RWPE2 (cell line): ENCODE results near the gene IMPG1.
"Not testable (repeated sequence)": the region's sequence is repeated elsewhere in the genome, so short reads cannot be mapped to it uniquely, and the experiment has no call there.

Experiments
- ATAC-seq: fragments of 200-7000 bp; cut with Tn5 transposase; 3 replicates; pipeline ENCODE4 v1.9.1; 2021; ENCODE audit warnings: low read depth
- DNase-seq: peaks from one replicate; pipeline ENCODE4 v3.0.0-alpha.2; 2020; ENCODE audit warnings: low spot score
- H3K27ac ChIP-seq: fragments of 450-650 bp; 2 replicates; pipeline ENCODE4 v1.5.1; 2017; ENCODE audit warnings: mild to moderate bottlenecking; ENCODE audit not compliant: poor library complexity, severe bottlenecking
- H3K27me3 ChIP-seq: fragments of 250-450 bp; sonication (Bioruptor Pico); 2 replicates; pipeline ENCODE4 v1.5.1; 2021; ENCODE audit warnings: mild to moderate bottlenecking, moderate library complexity; ENCODE audit not compliant: insufficient read depth, poor library complexity, severe bottlenecking
- H3K36me3 ChIP-seq: fragments of 250-450 bp; sonication (Bioruptor Pico); 2 replicates; pipeline ENCODE4 v1.5.1; 2020; ENCODE audit warnings: low read depth, mild to moderate bottlenecking, moderate library complexity
- H3K4me1 ChIP-seq: fragments of 250-450 bp; sonication (Bioruptor Pico); 2 replicates; pipeline ENCODE4 v1.5.1; 2021; ENCODE audit warnings: mild to moderate bottlenecking, moderate library complexity; ENCODE audit not compliant: insufficient read depth, poor library complexity, severe bottlenecking
- H3K4me3 ChIP-seq: fragments of 250-450 bp; sonication (Bioruptor Pico); 2 replicates; pipeline ENCODE4 v1.5.1; 2021; ENCODE audit warnings: mild to moderate bottlenecking, moderate library complexity; ENCODE audit not compliant: severe bottlenecking
- H3K9me3 ChIP-seq: fragments of 250-450 bp; sonication (Bioruptor Pico); 2 replicates; pipeline ENCODE4 v1.5.1; 2021; ENCODE audit warnings: mild to moderate bottlenecking, moderate library complexity; ENCODE audit not compliant: severe bottlenecking
- TF ChIP-seq, protein P1 (sequence below): fragments of 450-650 bp; IDR thresholded peaks from one replicate; pipeline ENCODE4 v1.5.1; 2017; ENCODE audit warnings: mild to moderate bottlenecking, moderate library complexity; ENCODE audit not compliant: poor library complexity, severe bottlenecking

Gene IMPG1

GRCh38 chr6:75907444-75907843, 165.0 kb downstream of the IMPG1 start:
- Histone ChIP-seq H3K27ac (no peak overlapping the region), H3K4me3 (no peak overlapping the region), H3K27me3 (no peaks in the 10 kb centered on the region), H3K4me1 (no peaks in the 10 kb centered on the region), H3K36me3 (0 out of 2 replicates have a peak, but pooled peaks cover 11% of the 10 kb centered on the region), H3K9me3 (no peaks in the 10 kb centered on the region)
- TF ChIP-seq, protein P1, sequence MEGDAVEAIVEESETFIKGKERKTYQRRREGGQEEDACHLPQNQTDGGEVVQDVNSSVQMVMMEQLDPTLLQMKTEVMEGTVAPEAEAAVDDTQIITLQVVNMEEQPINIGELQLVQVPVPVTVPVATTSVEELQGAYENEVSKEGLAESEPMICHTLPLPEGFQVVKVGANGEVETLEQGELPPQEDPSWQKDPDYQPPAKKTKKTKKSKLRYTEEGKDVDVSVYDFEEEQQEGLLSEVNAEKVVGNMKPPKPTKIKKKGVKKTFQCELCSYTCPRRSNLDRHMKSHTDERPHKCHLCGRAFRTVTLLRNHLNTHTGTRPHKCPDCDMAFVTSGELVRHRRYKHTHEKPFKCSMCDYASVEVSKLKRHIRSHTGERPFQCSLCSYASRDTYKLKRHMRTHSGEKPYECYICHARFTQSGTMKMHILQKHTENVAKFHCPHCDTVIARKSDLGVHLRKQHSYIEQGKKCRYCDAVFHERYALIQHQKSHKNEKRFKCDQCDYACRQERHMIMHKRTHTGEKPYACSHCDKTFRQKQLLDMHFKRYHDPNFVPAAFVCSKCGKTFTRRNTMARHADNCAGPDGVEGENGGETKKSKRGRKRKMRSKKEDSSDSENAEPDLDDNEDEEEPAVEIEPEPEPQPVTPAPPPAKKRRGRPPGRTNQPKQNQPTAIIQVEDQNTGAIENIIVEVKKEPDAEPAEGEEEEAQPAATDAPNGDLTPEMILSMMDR, result no peak
- no peak for ATAC-seq
- DNase-seq, result no peak

DNA sequence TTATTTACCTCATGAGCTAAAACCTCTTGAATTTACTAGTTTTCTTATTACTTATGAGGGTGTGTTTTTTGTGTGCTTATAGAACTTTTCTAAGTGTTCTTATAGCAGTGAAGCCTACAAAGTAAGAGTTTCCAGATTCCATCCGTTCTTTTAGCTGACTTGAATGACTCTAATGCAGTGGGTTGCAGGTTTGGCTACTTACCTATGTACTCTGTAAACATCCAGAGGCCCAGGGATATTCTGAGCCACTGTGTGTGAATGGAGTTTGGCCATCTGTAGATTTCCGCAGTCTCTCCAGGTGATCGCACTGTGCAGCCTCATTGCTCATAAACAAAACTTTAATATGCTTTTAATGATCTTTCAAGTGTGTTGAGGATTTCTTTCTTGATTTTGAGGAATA, 165.6 kb downstream of the IMPG1 start:
- ATAC-seq (no peak), DNase-seq (no peak)
- Histone ChIP-seq H3K27ac (no peak overlapping the region), H3K4me3 (no peak overlapping the region), H3K4me1 (no peaks in the 10 kb centered on the region), H3K36me3 (0 out of 2 replicates have a peak, but pooled peaks cover 11% of the 10 kb centered on the region), H3K27me3 (no peaks in the 10 kb centered on the region), H3K9me3 (no peaks in the 10 kb centered on the region)
- TF ChIP-seq, protein P1, result no peak

DNA sequence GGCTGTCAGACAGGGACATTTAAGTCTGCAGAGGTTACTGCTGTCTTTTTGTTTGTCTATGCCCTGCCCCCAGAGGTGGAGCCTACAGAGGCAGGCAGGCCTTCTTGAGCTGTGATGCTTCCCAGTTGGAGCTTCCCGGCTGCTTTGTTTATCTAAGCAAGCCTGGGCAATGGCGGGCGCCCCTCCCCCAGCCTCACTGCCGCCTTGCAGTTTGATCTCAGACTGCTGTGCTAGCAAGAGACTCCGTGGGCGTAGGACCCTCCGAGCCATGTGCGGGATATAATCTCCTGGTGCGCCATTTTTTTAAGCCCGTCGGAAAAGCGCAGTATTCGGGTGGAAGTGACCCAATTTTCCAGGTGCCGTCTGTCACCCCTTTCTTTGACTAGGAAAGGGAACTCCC, 167.3 kb downstream of the IMPG1 start:
- not testable (repeated sequence) for DNase-seq, H3K4me1 ChIP-seq, H3K9me3 ChIP-seq, H3K27ac ChIP-seq, H3K4me3 ChIP-seq, ATAC-seq, H3K27me3 ChIP-seq
- H3K36me3 ChIP-seq, result 0 out of 2 replicates have a peak, but pooled peaks cover 11% of the 10 kb centered on the region

- not testable (repeated sequence) for ATAC-seq, H3K4me1 ChIP-seq, H3K27ac ChIP-seq, H3K27me3 ChIP-seq, DNase-seq, H3K9me3 ChIP-seq, H3K36me3 ChIP-seq, H3K4me3 ChIP-seq
These were observed 172.2 kb downstream of the IMPG1 start for GRCh38 chr6:75900216-75900615.

DNA sequence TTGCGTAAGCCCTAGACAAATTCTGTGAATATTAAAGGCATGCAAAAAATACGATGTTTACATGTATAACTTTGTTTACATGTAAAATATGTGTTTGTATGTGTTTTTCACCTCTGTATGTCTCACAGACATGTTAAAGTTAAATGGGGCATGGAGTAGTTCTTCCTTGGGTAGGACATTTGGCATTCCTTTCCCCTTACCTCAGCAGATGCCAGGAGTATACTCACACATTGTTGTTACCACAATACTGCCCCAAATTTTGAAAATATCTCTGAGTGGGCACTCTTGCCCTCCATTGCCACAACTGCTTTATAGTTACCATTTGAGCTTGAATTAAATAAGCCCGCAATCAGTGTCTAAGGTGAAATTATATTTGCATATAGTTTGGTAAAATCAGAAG, 175.9 kb downstream of the IMPG1 start:
- no peak for DNase-seq
- TF ChIP-seq, protein P1, result no peak
- no peak for ATAC-seq
- no peaks in the 10 kb centered on the region for H3K4me1 ChIP-seq
- peaks cover 13% of the 10 kb centered on the region for H3K36me3 ChIP-seq
- H3K27me3 ChIP-seq, result no peaks in the 10 kb centered on the region
- H3K27ac ChIP-seq, result no peak overlapping the region
- H3K4me3 ChIP-seq, result no peak overlapping the region
- H3K9me3 ChIP-seq, result no peaks in the 10 kb centered on the region

DNA sequence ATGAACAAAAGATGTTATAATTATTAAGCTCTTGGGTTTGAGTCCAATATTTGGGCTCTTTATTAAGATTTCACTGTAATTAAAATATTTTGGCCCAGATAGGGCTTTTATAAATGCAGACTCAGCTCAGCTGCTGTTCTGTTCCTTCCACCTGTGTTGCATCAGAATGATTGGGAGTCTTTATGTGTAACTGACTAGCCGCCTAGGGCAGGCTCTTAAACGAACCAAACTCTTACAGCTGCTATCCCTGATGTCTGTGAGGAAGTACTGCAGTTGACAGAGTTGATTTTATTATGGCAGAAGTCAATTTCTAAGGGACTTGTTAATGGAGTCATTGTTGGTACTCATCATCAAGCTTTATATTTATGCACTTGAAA, 178.7 kb downstream of the IMPG1 start:
- Histone ChIP-seq H3K36me3 (peaks cover 17% of the 10 kb centered on the region), H3K9me3 (no peaks in the 10 kb centered on the region), H3K27ac (no peak overlapping the region), H3K4me1 (no peaks in the 10 kb centered on the region), H3K4me3 (no peak overlapping the region), H3K27me3 (no peaks in the 10 kb centered on the region)
- DNase-seq, result no peak
- TF ChIP-seq, protein P1, result no peak
- ATAC-seq, result no peak
